Uterus (tissue), 2 donors: Measurements from ENCODE around the gene FAM20B.

ENCODE experiments used
- CTCF ChIP-seq, 4 experiments: fragments of 200-600 bp in 2 of 4; fragments of 450-650 bp in 2 of 4; sonication (generic) in 2 of 4; IDR thresholded peaks; one replicate each; pipeline ENCODE4 v1.5.1; 2016 to 2019; ENCODE audit warnings: antibody characterized with exemption in 4 of 4, mild to moderate bottlenecking in 2 of 4, moderate library complexity in 1 of 4
- POLR2A ChIP-seq, 2 donors: fragments of 450-650 bp; IDR thresholded peaks; one replicate each; pipeline ENCODE4 v1.6.1; 2016; ENCODE audit warnings: antibody characterized with exemption in 2 of 2, mild to moderate bottlenecking in 1 of 2, moderate library complexity in 1 of 2

GRCh38 chr1:179021873-179022272 is 3.8 kb upstream of the FAM20B start:
- TF ChIP-seq CTCF (IDR thresholded peaks at IDR 0.05) (no peak), POLR2A (IDR thresholded peaks at IDR 0.05) (no peak)
